Neural cell (in vitro differentiated cells): ENCODE results near the gene ALPI. TPM values are rescaled to one million over a fixed set of nuclear protein-coding genes. Genes with fewer than 3 reads are reported as not detected.

Source experiments
- H2AFZ ChIP-seq: fragments of 200-600, 300-800 bp; sonication (generic), shearing (Covaris generic); 2 replicates; pipeline ENCODE4 v1.6.0; 2014; ENCODE audit warnings: low read depth, mild to moderate bottlenecking, antibody characterized with exemption, low read length, moderate library complexity
- H3F3A ChIP-seq: fragments of 200-600 bp; shearing (Covaris generic); 2 replicates; pipeline ENCODE4 v1.6.1; 2016; ENCODE audit warnings: mild to moderate bottlenecking, moderate library complexity, mixed read lengths, antibody characterized with exemption, low read length; ENCODE audit not compliant: insufficient read depth, poor library complexity, severe bottlenecking
- H3K27ac ChIP-seq: fragments of 200-600, 300-800 bp; sonication (generic), shearing (Covaris generic); 2 replicates; pipeline ENCODE4 v1.5.1; 2014; ENCODE audit warnings: mild to moderate bottlenecking, low read length, moderate library complexity
- H3K27me3 ChIP-seq: fragments of 300-800, 200-600 bp; sonication (generic), shearing (Covaris generic); 2 replicates; pipeline ENCODE4 v1.6.0; 2014; ENCODE audit warnings: mild to moderate bottlenecking, low read depth, low read length, moderate library complexity; ENCODE audit not compliant: insufficient read depth
- H3K36me3 ChIP-seq: fragments of 300-800, 200-600 bp; sonication (generic), shearing (Covaris generic); 2 replicates; pipeline ENCODE4 v1.5.1; 2014; ENCODE audit warnings: mild to moderate bottlenecking, antibody characterized with exemption, low read length, moderate library complexity; ENCODE audit not compliant: insufficient read depth
- H3K4me2 ChIP-seq: fragments of 300-800, 200-600 bp; sonication (generic), shearing (Covaris generic); 2 replicates; pipeline ENCODE4 v1.6.0; 2014; ENCODE audit warnings: mild to moderate bottlenecking, low read length
- H3K4me3 ChIP-seq: fragments of 300-800, 200-600 bp; sonication (generic), shearing (Covaris generic); 2 replicates; pipeline ENCODE4 v1.5.1; 2014; ENCODE audit warnings: mild to moderate bottlenecking, low read length, moderate library complexity
- H3K79me2 ChIP-seq: fragments of 200-600 bp; shearing (Covaris generic); replicated peaks from 2 replicates; pipeline ENCODE4 v1.6.0; 2014; ENCODE audit warnings: mild to moderate bottlenecking, low read length, moderate library complexity; ENCODE audit not compliant: insufficient read depth
- H3K9ac ChIP-seq: fragments of 300-800, 200-600 bp; sonication (generic), shearing (Covaris generic); 2 replicates; pipeline ENCODE4 v1.6.1; 2016; ENCODE audit warnings: mild to moderate bottlenecking, low read length, mixed read lengths
- H3K9me2 ChIP-seq: fragments of 200-600 bp; shearing (Covaris generic); 2 replicates; pipeline ENCODE4 v1.6.1; 2016; ENCODE audit warnings: mild to moderate bottlenecking, low read length, mixed read lengths; ENCODE audit not compliant: insufficient read depth
- H3K9me3 ChIP-seq: fragments of 200-600, 300-800 bp; sonication (generic), shearing (Covaris generic); 2 replicates; pipeline ENCODE4 v1.6.1; 2016; ENCODE audit warnings: mild to moderate bottlenecking, mixed run types, low read length, moderate library complexity, mixed read lengths
- H4K20me1 ChIP-seq: fragments of 200-600 bp; shearing (Covaris generic); 2 replicates; pipeline ENCODE4 v1.6.1; 2016; ENCODE audit warnings: mild to moderate bottlenecking, mixed run types; ENCODE audit not compliant: insufficient read depth
- EP300 ChIP-seq: fragments of 450-650 bp; conservative IDR thresholded peaks from 2 replicates; pipeline ENCODE4 v1.6.1; 2014; ENCODE audit warnings: antibody characterized with exemption, mild to moderate bottlenecking, moderate library complexity; ENCODE audit not compliant: poor library complexity, severe bottlenecking
- EZH2 ChIP-seq: fragments of 200-600, 300-800 bp; shearing (Covaris generic), sonication (generic); IDR thresholded peaks from 2 replicates; pipeline ENCODE4 v1.6.1; 2014; ENCODE audit warnings: antibody characterized with exemption, low read length, borderline replicate concordance, mild to moderate bottlenecking; ENCODE audit not compliant: insufficient read depth, poor library complexity, severe bottlenecking
- MXI1 ChIP-seq: fragments of 450-650 bp; conservative IDR thresholded peaks from 2 replicates; pipeline ENCODE4 v1.6.1; 2014; ENCODE audit warnings: antibody characterized with exemption, mild to moderate bottlenecking; ENCODE audit not compliant: poor library complexity, severe bottlenecking
- POLR2AphosphoS5 ChIP-seq: IDR thresholded peaks from 2 replicates; pipeline ENCODE4 v1.6.1; 2012
- RAD21 ChIP-seq: fragments of 450-650 bp; conservative IDR thresholded peaks from 2 replicates; pipeline ENCODE4 v1.6.1; 2014; ENCODE audit warnings: antibody characterized with exemption, mild to moderate bottlenecking, moderate library complexity
- SMC3 ChIP-seq: fragments of 450-650 bp; conservative IDR thresholded peaks from 2 replicates; pipeline ENCODE4 v1.6.1; 2014; ENCODE audit warnings: antibody characterized with exemption, mild to moderate bottlenecking, moderate library complexity; ENCODE audit not compliant: poor library complexity
- TAF1 ChIP-seq: IDR thresholded peaks from 2 replicates; pipeline ENCODE4 v1.6.1; 2012; ENCODE audit warnings: low read depth
- polyA plus RNA-seq: library from polyadenylated mRNA; depleted of rRNA; stranded (reverse); fragments of >200 nt; gene quantifications from 2 replicates; pipeline ENCODE4 v1.2.3, GENCODE V29; 2014
- TF ChIP-seq, protein P1 (sequence below): IDR thresholded peaks from 2 replicates; pipeline ENCODE4 v1.6.1; 2012; ENCODE audit warnings: borderline replicate concordance
- TF ChIP-seq, protein P2 (sequence below): fragments of 450-650 bp; IDR thresholded peaks from 2 replicates; pipeline ENCODE4 v1.5.1; 2014; ENCODE audit warnings: antibody characterized with exemption, mild to moderate bottlenecking, moderate library complexity; ENCODE audit not compliant: poor library complexity, severe bottlenecking

The ALPI gene
- polyA plus RNA-seq, 1 donor from 2014 or later: not detected

DNA sequence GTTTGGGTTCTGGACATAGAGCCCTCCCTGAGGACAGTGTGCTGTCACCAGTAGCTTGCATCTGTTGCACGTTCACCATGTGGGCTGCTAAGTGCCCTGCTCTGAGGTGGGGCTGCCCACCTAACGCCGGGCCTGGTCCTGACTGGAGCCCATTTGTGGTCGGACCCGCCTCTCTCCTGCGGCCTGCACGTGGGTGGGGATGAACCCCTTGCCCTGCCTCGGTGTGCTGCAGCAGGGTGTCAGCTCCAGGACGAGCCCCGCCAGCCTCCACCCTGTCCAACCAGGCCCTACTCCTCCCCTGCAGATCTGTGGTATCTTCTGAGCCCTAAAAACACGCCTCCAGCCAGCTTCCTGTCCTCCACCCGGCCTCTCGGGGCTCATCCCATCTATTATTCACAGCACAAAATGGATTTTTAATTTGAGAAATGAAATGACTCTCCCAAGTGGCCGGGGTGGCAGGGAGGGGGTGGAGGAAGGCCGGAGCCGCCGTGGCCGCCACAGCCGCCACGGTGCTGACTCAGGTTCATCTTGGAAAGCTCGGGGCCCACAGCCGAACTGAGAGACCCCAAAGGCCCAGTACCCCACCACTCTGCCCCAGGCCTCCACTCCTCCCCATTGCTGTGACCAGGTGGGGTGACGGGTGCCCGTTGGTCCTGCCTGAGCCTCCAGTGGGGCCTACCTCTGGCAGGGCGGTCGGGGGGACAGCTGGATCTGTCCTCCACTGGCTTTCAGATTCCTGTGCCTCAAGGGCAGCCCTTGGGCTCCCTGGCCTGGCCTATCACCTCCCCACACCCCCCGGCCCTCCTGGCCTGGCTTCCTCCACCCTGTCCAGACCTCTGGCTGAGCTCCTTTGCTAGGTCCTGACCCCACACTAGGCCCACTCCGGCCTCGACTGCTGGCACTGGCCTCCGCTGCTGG, 34.5 kb downstream of the ALPI start:
- Histone ChIP-seq H3K4me3 (no peak overlapping the region), H3K4me2 (no peak overlapping the region), H4K20me1 (no peaks in the 10 kb centered on the region), H3F3A (no peaks in the 10 kb centered on the region), H3K9ac (no peak overlapping the region), H2AFZ (no peak overlapping the region), H3K79me2 (no peaks in the 10 kb centered on the region), H3K27me3 (peaks cover 31% of the 10 kb centered on the region), H3K27ac (no peak overlapping the region), H3K9me2 (no peaks in the 10 kb centered on the region), H3K36me3 (no peaks in the 10 kb centered on the region), H3K9me3 (no peaks in the 10 kb centered on the region)
- TF ChIP-seq POLR2AphosphoS5 (no peak), SMC3 (no peak), EP300 (no peak), EZH2 (no peak)
- TF ChIP-seq, protein P1, sequence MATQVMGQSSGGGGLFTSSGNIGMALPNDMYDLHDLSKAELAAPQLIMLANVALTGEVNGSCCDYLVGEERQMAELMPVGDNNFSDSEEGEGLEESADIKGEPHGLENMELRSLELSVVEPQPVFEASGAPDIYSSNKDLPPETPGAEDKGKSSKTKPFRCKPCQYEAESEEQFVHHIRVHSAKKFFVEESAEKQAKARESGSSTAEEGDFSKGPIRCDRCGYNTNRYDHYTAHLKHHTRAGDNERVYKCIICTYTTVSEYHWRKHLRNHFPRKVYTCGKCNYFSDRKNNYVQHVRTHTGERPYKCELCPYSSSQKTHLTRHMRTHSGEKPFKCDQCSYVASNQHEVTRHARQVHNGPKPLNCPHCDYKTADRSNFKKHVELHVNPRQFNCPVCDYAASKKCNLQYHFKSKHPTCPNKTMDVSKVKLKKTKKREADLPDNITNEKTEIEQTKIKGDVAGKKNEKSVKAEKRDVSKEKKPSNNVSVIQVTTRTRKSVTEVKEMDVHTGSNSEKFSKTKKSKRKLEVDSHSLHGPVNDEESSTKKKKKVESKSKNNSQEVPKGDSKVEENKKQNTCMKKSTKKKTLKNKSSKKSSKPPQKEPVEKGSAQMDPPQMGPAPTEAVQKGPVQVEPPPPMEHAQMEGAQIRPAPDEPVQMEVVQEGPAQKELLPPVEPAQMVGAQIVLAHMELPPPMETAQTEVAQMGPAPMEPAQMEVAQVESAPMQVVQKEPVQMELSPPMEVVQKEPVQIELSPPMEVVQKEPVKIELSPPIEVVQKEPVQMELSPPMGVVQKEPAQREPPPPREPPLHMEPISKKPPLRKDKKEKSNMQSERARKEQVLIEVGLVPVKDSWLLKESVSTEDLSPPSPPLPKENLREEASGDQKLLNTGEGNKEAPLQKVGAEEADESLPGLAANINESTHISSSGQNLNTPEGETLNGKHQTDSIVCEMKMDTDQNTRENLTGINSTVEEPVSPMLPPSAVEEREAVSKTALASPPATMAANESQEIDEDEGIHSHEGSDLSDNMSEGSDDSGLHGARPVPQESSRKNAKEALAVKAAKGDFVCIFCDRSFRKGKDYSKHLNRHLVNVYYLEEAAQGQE: no peak

DNA sequence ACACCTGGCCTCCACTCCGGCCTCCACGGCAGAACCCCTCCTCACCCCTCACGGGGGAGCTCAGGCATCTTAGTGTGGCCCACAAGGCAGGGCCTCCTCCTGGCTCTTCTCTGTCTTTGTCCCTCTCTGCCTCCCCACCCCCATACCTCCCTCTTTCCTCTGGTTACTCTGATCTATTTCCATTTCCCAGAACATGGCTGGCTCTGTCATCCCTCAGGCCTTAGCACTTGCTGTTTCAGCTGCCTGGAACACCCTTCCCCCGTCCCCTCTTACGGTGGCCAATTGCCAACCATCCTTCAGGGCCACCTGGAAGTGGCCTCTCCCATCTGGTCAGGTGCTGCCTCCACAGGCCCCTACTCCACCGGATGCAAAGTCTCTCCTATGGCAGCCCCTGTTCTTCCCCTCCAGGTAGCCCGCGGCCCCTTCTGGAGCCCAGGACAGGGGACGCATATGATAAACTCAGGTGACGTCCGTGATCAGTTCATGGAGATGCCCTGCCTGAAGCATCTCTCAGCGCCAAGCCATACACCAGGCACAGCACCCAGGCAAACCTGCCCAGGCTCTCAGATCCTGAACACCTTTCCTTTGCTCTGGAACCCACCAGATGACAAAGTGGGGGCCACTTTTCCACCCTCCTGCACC, 35.3 kb downstream of the ALPI start:
- Histone ChIP-seq H2AFZ (no peak overlapping the region), H3K9me3 (no peaks in the 10 kb centered on the region), H3K9me2 (no peaks in the 10 kb centered on the region), H3K79me2 (no peaks in the 10 kb centered on the region), H3K36me3 (no peaks in the 10 kb centered on the region), H3F3A (no peaks in the 10 kb centered on the region), H3K4me3 (no peak overlapping the region), H4K20me1 (no peaks in the 10 kb centered on the region), H3K9ac (no peak overlapping the region), H3K4me2 (no peak overlapping the region), H3K27ac (no peak overlapping the region), H3K27me3 (peaks cover 23% of the 10 kb centered on the region)
- no peak for TF ChIP-seq RAD21

DNA sequence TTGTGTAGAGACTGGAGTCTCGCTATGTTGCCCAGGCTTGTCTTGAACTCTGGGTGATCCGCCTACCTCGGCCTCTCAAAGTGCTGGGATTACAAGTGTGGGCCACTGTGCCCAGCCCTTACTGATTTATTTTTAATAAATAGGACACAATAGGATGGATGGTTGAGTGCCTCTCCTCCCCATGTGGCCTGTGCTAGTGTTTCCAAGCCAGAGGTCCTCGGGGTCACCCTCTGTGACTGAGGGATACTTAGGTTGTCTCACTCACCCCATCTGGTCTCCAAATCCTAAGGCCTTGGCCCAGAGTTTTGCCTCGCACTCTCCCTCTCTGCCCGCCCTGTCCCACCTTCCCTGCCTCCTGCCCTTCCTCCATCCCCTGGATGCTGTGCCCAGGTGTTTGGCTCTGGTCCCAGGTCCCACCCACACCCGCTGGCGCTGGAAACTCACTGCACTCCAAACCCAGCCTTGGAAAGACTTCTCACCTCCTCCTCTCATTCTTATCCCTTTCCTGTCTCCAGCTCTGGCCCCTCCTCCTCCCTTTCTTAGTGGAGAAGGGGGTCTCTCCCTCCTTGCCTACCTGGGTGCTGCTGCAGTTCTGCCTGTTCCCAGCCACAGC, 36.4 kb downstream of the ALPI start:
- H3K9me2 ChIP-seq: no peaks in the 10 kb centered on the region
- H3K4me3 ChIP-seq: no peak overlapping the region
- no peak overlapping the region for H3K27ac ChIP-seq
- no peak overlapping the region for H2AFZ ChIP-seq
- TF ChIP-seq POLR2AphosphoS5 (no peak), TAF1 (no peak), SMC3 (no peak), EP300 (no peak), EZH2 (no peak), MXI1 (no peak), RAD21 (no peak)
- TF ChIP-seq, protein P1: no peak
- TF ChIP-seq, protein P2, sequence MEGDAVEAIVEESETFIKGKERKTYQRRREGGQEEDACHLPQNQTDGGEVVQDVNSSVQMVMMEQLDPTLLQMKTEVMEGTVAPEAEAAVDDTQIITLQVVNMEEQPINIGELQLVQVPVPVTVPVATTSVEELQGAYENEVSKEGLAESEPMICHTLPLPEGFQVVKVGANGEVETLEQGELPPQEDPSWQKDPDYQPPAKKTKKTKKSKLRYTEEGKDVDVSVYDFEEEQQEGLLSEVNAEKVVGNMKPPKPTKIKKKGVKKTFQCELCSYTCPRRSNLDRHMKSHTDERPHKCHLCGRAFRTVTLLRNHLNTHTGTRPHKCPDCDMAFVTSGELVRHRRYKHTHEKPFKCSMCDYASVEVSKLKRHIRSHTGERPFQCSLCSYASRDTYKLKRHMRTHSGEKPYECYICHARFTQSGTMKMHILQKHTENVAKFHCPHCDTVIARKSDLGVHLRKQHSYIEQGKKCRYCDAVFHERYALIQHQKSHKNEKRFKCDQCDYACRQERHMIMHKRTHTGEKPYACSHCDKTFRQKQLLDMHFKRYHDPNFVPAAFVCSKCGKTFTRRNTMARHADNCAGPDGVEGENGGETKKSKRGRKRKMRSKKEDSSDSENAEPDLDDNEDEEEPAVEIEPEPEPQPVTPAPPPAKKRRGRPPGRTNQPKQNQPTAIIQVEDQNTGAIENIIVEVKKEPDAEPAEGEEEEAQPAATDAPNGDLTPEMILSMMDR: no peak
- H4K20me1 ChIP-seq: no peaks in the 10 kb centered on the region
- no peak overlapping the region for H3K9ac ChIP-seq
- H3F3A ChIP-seq: no peaks in the 10 kb centered on the region
- no peaks in the 10 kb centered on the region for H3K9me3 ChIP-seq
- no peak overlapping the region for H3K4me2 ChIP-seq
- H3K36me3 ChIP-seq: no peaks in the 10 kb centered on the region
- H3K79me2 ChIP-seq: no peaks in the 10 kb centered on the region
- H3K27me3 ChIP-seq: peaks cover 12% of the 10 kb centered on the region
